GM12878 (cell line): ENCODE data around the gene CHURC1. TPM values are rescaled to one million over a fixed set of nuclear protein-coding genes. Genes with fewer than 3 reads are reported as not detected.

ENCODE experiments used
- ATAC-seq: fragments of 200-7000 bp; cut with Tn5 transposase; 3 replicates; pipeline ENCODE4 v1.9.1; 2020; ENCODE audit warnings: mild to moderate bottlenecking, moderate library complexity
- BruUV-seq: library from RNA; stranded (reverse); fragments of 400-500 nt; replicated peaks from 2 replicates; lab custom pipeline; 2021; lab: Mats Ljungman, UMichigan
- CTCF ChIA-PET: fragments of 300-600 bp; sonication (Branson Sonifier 250); formaldehyde crosslinking; extraction: SDS; loops from one replicate; lab custom pipeline; 2021; ENCODE audit warnings: inconsistent platforms; lab: Yijun Ruan, JAX
- POLR2A ChIA-PET: fragments of 350-600 bp; formaldehyde crosslinking; extraction: SDS; loops from one replicate; lab custom pipeline; 2021; ENCODE audit warnings: inconsistent platforms; lab: Charles Lee
- RAD21 ChIA-PET: fragments of 300-600 bp; sonication (Branson Sonifier 250); formaldehyde crosslinking; loops from one replicate; lab custom pipeline; 2023; ENCODE audit warnings: antibody characterized with exemption; ENCODE audit not compliant: unreplicated experiment; lab: Charles Lee
- SMC1A ChIA-PET: fragments of 300-600 bp; sonication (Branson Sonifier 250); formaldehyde crosslinking; loops from one replicate; lab custom pipeline; 2023; ENCODE audit not compliant: unreplicated experiment, uncharacterized antibody; lab: Charles Lee
- DNase-seq: peaks from one replicate; pipeline ENCODE4 v3.0.0-alpha.2; 2011; ENCODE audit warnings: low read depth, low spot score
- FAIRE-seq: peaks from 3 replicates; lab custom pipeline; 2011; peaks lifted over from hg19 to GRCh38; lab: Jason Lieb, UNC
- H2AFZ ChIP-seq: 2 replicates; pipeline ENCODE4 v1.6.0; 2011; ENCODE audit warnings: low read depth, low read length, control low read depth; ENCODE audit not compliant: control insufficient read depth
- H3K27ac ChIP-seq: 2 replicates; pipeline ENCODE4 v1.5.1; 2011; ENCODE audit warnings: control low read depth; ENCODE audit not compliant: control insufficient read depth, insufficient read depth
- H3K27me3 ChIP-seq, 2 experiments: replicated peaks in 1 of 2; 2 replicates each; pipeline versions ENCODE4 v1.6.0 to v1.6.1; 2011; ENCODE audit warnings: low read length in 1 of 2; ENCODE audit not compliant: control insufficient read depth in 2 of 2, insufficient read depth in 2 of 2
- H3K36me3 ChIP-seq, 2 experiments: 2 replicates each; pipeline ENCODE4 v1.5.1; 2011; ENCODE audit warnings: low read length in 1 of 2; ENCODE audit not compliant: control insufficient read depth in 2 of 2, insufficient read depth in 2 of 2
- H3K4me1 ChIP-seq: 2 replicates; pipeline ENCODE4 v1.6.1; 2011; ENCODE audit warnings: mild to moderate bottlenecking, low read length, moderate library complexity, mixed read lengths; ENCODE audit not compliant: control insufficient read depth, insufficient read depth
- H3K4me2 ChIP-seq: 2 replicates; pipeline ENCODE4 v1.6.0; 2011; ENCODE audit warnings: control low read depth; ENCODE audit not compliant: control insufficient read depth, insufficient read depth
- H3K4me3 ChIP-seq: fragments of 200-600 bp; sonication (generic); 2 replicates; pipeline ENCODE4 v1.5.1; 2016
- H3K79me2 ChIP-seq: 2 replicates; pipeline ENCODE4 v1.6.0; 2011; ENCODE audit warnings: low read length; ENCODE audit not compliant: control insufficient read depth, insufficient read depth
- H3K9ac ChIP-seq: 2 replicates; pipeline ENCODE4 v1.8.0; 2011; ENCODE audit warnings: low read length, control low read depth, mixed read lengths; ENCODE audit not compliant: control insufficient read depth, insufficient read depth
- H3K9me3 ChIP-seq: replicated peaks from 3 replicates; pipeline ENCODE4 v1.5.1; 2011; ENCODE audit warnings: mild to moderate bottlenecking, low read length; ENCODE audit not compliant: control insufficient read depth, insufficient read depth
- H4K20me1 ChIP-seq: 2 replicates; pipeline ENCODE4 v1.6.0; 2011; ENCODE audit not compliant: control insufficient read depth, insufficient read depth
- BCLAF1 ChIP-seq: fragments of 450-650 bp; IDR thresholded peaks from 2 replicates; pipeline ENCODE4 v1.6.1; 2017; ENCODE audit warnings: antibody characterized with exemption, mild to moderate bottlenecking, moderate library complexity
- CBFB ChIP-seq: IDR thresholded peaks from 2 replicates; pipeline ENCODE4 v1.6.1; 2016; ENCODE audit warnings: antibody characterized with exemption, low read depth
- E2F4 ChIP-seq: IDR thresholded peaks from 2 replicates; pipeline ENCODE4 v1.6.1; 2012; ENCODE audit warnings: low read depth, low read length, improper control_type of control experiment
- MXI1 ChIP-seq: fragments of 150-350 bp; IDR thresholded peaks from 2 replicates; pipeline ENCODE4 v1.6.1; 2011; ENCODE audit warnings: low read depth, mild to moderate bottlenecking, inconsistent platforms, low read length, improper control_type of control experiment
- PBX3 ChIP-seq: IDR thresholded peaks from 2 replicates; pipeline ENCODE4 v1.6.1; 2011; ENCODE audit warnings: mild to moderate bottlenecking, low read depth, low read length, moderate library complexity; ENCODE audit not compliant: insufficient replicate concordance
- PKNOX1 ChIP-seq: fragments of 450-650 bp; IDR thresholded peaks from 2 replicates; pipeline ENCODE4 v1.6.1; 2016; ENCODE audit warnings: mild to moderate bottlenecking
- SRF ChIP-seq, 2 experiments: IDR thresholded peaks; 2 replicates each; pipeline ENCODE4 v1.6.1; 2011; ENCODE audit warnings: low read depth in 2 of 2, low read length in 2 of 2, mild to moderate bottlenecking in 1 of 2, moderate library complexity in 1 of 2
- USF1 ChIP-seq: IDR thresholded peaks from 2 replicates; pipeline ENCODE4 v1.6.1; 2011; ENCODE audit warnings: borderline replicate concordance, low read depth, mild to moderate bottlenecking, moderate library complexity, mixed read lengths, low read length; ENCODE audit not compliant: insufficient read depth; ENCODE audit errors: extremely low read length
- YY1 ChIP-seq: IDR thresholded peaks from 2 replicates; pipeline ENCODE4 v1.6.1; 2011; ENCODE audit warnings: low read depth, mild to moderate bottlenecking, low read length
- ZNF217 ChIP-seq: fragments of 450-650 bp; IDR thresholded peaks from 2 replicates; pipeline ENCODE4 v1.6.1; 2017; ENCODE audit warnings: antibody characterized with exemption, mild to moderate bottlenecking
- ZNF274 ChIP-seq: IDR thresholded peaks from one replicate; pipeline ENCODE4 v1.8.0; 2011; ENCODE audit not compliant: insufficient read length, insufficient read depth
- ZNF622 ChIP-seq: fragments of 450-650 bp; IDR thresholded peaks from 2 replicates; pipeline ENCODE4 v1.6.1; 2017; ENCODE audit warnings: mild to moderate bottlenecking, inconsistent platforms
- WGBS: methylation state at CpG from one replicate; pipeline ENCODE4 v1.1.6; 2016; ENCODE audit warnings: low lambda C conversion rate; ENCODE audit not compliant: insufficient replicate concordance, insufficient coverage; ENCODE audit errors: missing lambda C conversion rate; 5-methylcytosine and 5-hydroxymethylcytosine counted together
- in situ Hi-C: fragments of 300-500 bp; cut with MboI; formaldehyde crosslinking; loops from 9 replicates; pipeline ENCODE4 v1.14.3; 2018; ENCODE audit warnings: mixed read lengths
- intact Hi-C: fragments of 100-400 bp; cut with micrococcal nuclease; formaldehyde crosslinking; loops from one replicate; pipeline ENCODE4 v1.14.2; 2022; ENCODE audit not compliant: unreplicated experiment
- polyA plus RNA-seq, 11 experiments: library from polyadenylated mRNA; depleted of rRNA in 4 of 11; unstranded in 6 of 11; stranded (reverse) in 5 of 11; fragments of >200 nt; fragmentation: Nextera tagmentation in 4 of 11; fragmentation: Illumina TruSeq in 1 of 11; extraction: Ambion mirVana in 4 of 11; extraction: Trizol in 1 of 11; gene quantifications; 1 replicate in 1 of 11; 2 replicates in 10 of 11; pipeline versions ENCODE4 v1.2.1 to v1.2.3, GENCODE V29; 2011 to 2016; ENCODE audit warnings: inconsistent platforms in 2 of 11, missing spikeins in 2 of 11, low read depth in 1 of 11
- total RNA-seq, 4 experiments: library from RNA; depleted of rRNA in 3 of 4; stranded (reverse); fragments of >200 nt in 3 of 4; fragmentation: Illumina TruSeq in 1 of 4; extraction: Trizol in 1 of 4; gene quantifications; 2 replicates each; pipeline versions ENCODE4 v1.2.1 to v1.2.3, GENCODE V29; 2013 to 2021

The CHURC1 gene
- total and polyA plus RNA-seq, 10 of the 15 experiments (the other 5 are each of a cell fraction or from before 2014, with no cell fraction given): 41.0 to 421 (median 140) TPM

GRCh38 chr14:64930085-64930843 lies 16.0 kb downstream of the CHURC1 start:
- no peaks in the 10 kb centered on the region for H3K9me3 ChIP-seq
- 94% methylated on average over 3 of the region's 3 CpGs for WGBS
- no peak overlapping the region for H3K27ac ChIP-seq
- CTCF ChIA-PET: no interaction called here
- SMC1A ChIA-PET: no interaction called here
- FAIRE-seq: no peak
- in situ Hi-C loops (no loop called here), intact Hi-C loops (no loop called here)
- POLR2A ChIA-PET: interaction anchor here (0.7 kb wide), 1 partner anchor 15 kb away, joined by 9 read pairs; no protein-coding TSS in a partner anchor
- H3K36me3 ChIP-seq: peaks cover 1 to 26% of the 10 kb centered on the region in 2 experiments
- no peak for ATAC-seq
- no peak overlapping the region for H3K4me3 ChIP-seq
- H3K9ac ChIP-seq: no peak overlapping the region
- H4K20me1 ChIP-seq: no peaks in the 10 kb centered on the region
- no peak for DNase-seq
- RAD21 ChIA-PET: no interaction called here
- H2AFZ ChIP-seq: no peak overlapping the region
- no peak overlapping the region for H3K4me2 ChIP-seq
- no peaks in the 10 kb centered on the region; the same call in 1 of the 2 replicates for H3K79me2 ChIP-seq
- H3K4me1 ChIP-seq: peaks cover 17% of the 10 kb centered on the region
- no TSS peak for BruUV-seq
- no peaks in the 10 kb centered on the region for H3K27me3 ChIP-seq
- TF ChIP-seq E2F4 (no peak), ZNF274 (no peak), YY1 (no peak), BCLAF1 (no peak), PBX3 (no peak), ZNF217 (no peak), PKNOX1 (no peak), SRF (IDR thresholded peaks at IDR 0.05; ENCODE audit: low read depth in 2 of 2, low read length in 2 of 2) (no peak), ZNF622 (no peak), MXI1 (no peak), CBFB (no peak), USF1 (no peak)
